ENCODE data around the gene EHD1. TPM values are rescaled to one million over a fixed set of nuclear protein-coding genes. Genes with fewer than 3 reads are reported as not detected.

EHD1 gene
- polyA plus RNA-seq, 3 donors, result 30.3 to 212 (median 48.4) TPM

- Mint-ChIP-seq H3K4me3 (peak overlapping the region; percentile 71 to 76), H3K27me3 (ENCODE audit: low read depth in 3 of 3) (peaks cover 0 to 7% (median 3%) of the 10 kb centered on the region in 3 donors), H3K27ac (peak overlapping the region; percentile 89 to 95 (median 92)), H3K4me1 (peaks cover 83% of the 10 kb centered on the region), H3K9me3 (peaks cover 0 to 5% (median 0%) of the 10 kb centered on the region in 7 donors), H3K36me3 (peaks cover 77 to 85% of the 10 kb centered on the region in 2 donors)
- H3K4me1 ChIP-seq (ENCODE audit: control insufficient read depth in 1 of 2, insufficient read depth in 2 of 2, low read length in 2 of 2), result peaks cover 61 to 85% of the 10 kb centered on the region in 2 donors
- H3K4me3 ChIP-seq (replicated peaks in 1 of 3; ENCODE audit: low read depth in 2 of 3, low read length in 3 of 3), result peak overlapping the region in 1 of 3 experiments; percentile 59
- intact Hi-C loops (cut with micrococcal nuclease), result loop anchor here in 1 of 2 donors (2.0 kb wide), 1 partner anchor 14 kb away; no protein-coding TSS in a partner anchor
- no peak for TF ChIP-seq CTCF (IDR thresholded peaks at IDR 0.05)
- H2AFZ ChIP-seq (ENCODE audit: insufficient read depth, low read depth, low read length, poor library complexity, severe bottlenecking), result no peak overlapping the region
- 19% methylated on average over 17 of the region's 19 CpGs for WGBS (ENCODE audit: insufficient coverage)
- H4K20me1 ChIP-seq (ENCODE audit: insufficient read depth, low read length), result peaks cover 96% of the 10 kb centered on the region
- DNase-seq, result peak; percentile 81 to 96 (median 85)
- peaks cover 85% of the 10 kb centered on the region for H3K79me2 ChIP-seq (ENCODE audit: insufficient read depth, low read length)
- H3K4me2 ChIP-seq (replicated peaks; ENCODE audit: extremely low read depth, low read length, poor library complexity, severe bottlenecking), result peak overlapping the region; percentile 72
- peaks cover 33 to 72% of the 10 kb centered on the region in 2 donors for H3K36me3 ChIP-seq (replicated peaks in 1 of 2; ENCODE audit: control insufficient read depth in 1 of 2, insufficient read depth in 2 of 2, low read length in 2 of 2)
- peak overlapping the region; percentile 53 for H3K9ac ChIP-seq (ENCODE audit: insufficient read depth, low read length, poor library complexity, severe bottlenecking)
- H3K9me3 ChIP-seq (replicated peaks in 1 of 2; ENCODE audit: control insufficient read depth in 1 of 2, insufficient read depth in 1 of 2, low read length in 2 of 2), result no peaks in the 10 kb centered on the region
- no peaks in the 10 kb centered on the region for H3K27me3 ChIP-seq (ENCODE audit: control insufficient read depth in 2 of 2, insufficient read depth in 2 of 2, low read length in 2 of 2)
- H3K27ac ChIP-seq (ENCODE audit: low read depth in 1 of 2, low read length in 2 of 2), result peak overlapping the region; percentile 67 to 83
Measured at GRCh38 chr11:64870176-64870892, 8.1 kb downstream of the EHD1 start.

- H4K20me1 ChIP-seq (ENCODE audit: insufficient read depth, low read length), result peaks cover 96% of the 10 kb centered on the region
Measured at GRCh38 chr11:64869571-64870175, 8.7 kb downstream of the EHD1 start.

More at GRCh38 chr11:64869571-64870175, 8.7 kb downstream of the EHD1 start:
- H3K27me3 ChIP-seq (ENCODE audit: control insufficient read depth in 2 of 2, insufficient read depth in 2 of 2, low read length in 2 of 2), result no peaks in the 10 kb centered on the region
- peak overlapping the region in 1 of 2 donors; percentile 6 for H3K4me3 Mint-ChIP-seq
- peaks cover 0 to 4% (median 3%) of the 10 kb centered on the region in 3 donors for H3K27me3 Mint-ChIP-seq (ENCODE audit: low read depth in 3 of 3)
- peaks cover 83% of the 10 kb centered on the region for H3K4me1 Mint-ChIP-seq
- peak overlapping the region; percentile 72 for H3K4me2 ChIP-seq (replicated peaks; ENCODE audit: extremely low read depth, low read length, poor library complexity, severe bottlenecking)
- peak overlapping the region; percentile 53 for H3K9ac ChIP-seq (ENCODE audit: insufficient read depth, low read length, poor library complexity, severe bottlenecking)
- peaks cover 72 to 80% of the 10 kb centered on the region in 2 donors for H3K36me3 Mint-ChIP-seq
- H3K9me3 ChIP-seq (replicated peaks in 1 of 2; ENCODE audit: control insufficient read depth in 1 of 2, insufficient read depth in 1 of 2, low read length in 2 of 2), result no peaks in the 10 kb centered on the region
- peaks cover 0 to 5% (median 0%) of the 10 kb centered on the region in 7 donors for H3K9me3 Mint-ChIP-seq
- no peak overlapping the region for H2AFZ ChIP-seq (ENCODE audit: insufficient read depth, low read depth, low read length, poor library complexity, severe bottlenecking)
- intact Hi-C loops (cut with micrococcal nuclease), result loop anchor here in 1 of 2 donors (2.0 kb wide), 1 partner anchor 13 kb away; no protein-coding TSS in a partner anchor
- peak overlapping the region in 1 of 3 experiments; percentile 59 for H3K4me3 ChIP-seq (replicated peaks in 1 of 3; ENCODE audit: low read depth in 2 of 3, low read length in 3 of 3)
- peaks cover 61 to 85% of the 10 kb centered on the region in 2 donors for H3K4me1 ChIP-seq (ENCODE audit: control insufficient read depth in 1 of 2, insufficient read depth in 2 of 2, low read length in 2 of 2)
- TF ChIP-seq CTCF (IDR thresholded peaks at IDR 0.05), result no peak
- peaks cover 85% of the 10 kb centered on the region for H3K79me2 ChIP-seq (ENCODE audit: insufficient read depth, low read length)
- peak overlapping the region; percentile 67 to 83 for H3K27ac ChIP-seq (ENCODE audit: low read depth in 1 of 2, low read length in 2 of 2)
- H3K27ac Mint-ChIP-seq, result peak overlapping the region; percentile 89 to 95 (median 92)
- H3K36me3 ChIP-seq (replicated peaks in 1 of 2; ENCODE audit: control insufficient read depth in 1 of 2, insufficient read depth in 2 of 2, low read length in 2 of 2), result peaks cover 33 to 66% of the 10 kb centered on the region in 2 donors
- WGBS (ENCODE audit: insufficient coverage), result 73% methylated on average over 8 of the region's 9 CpGs
- DNase-seq, result no peak

Measured in CD14-positive monocyte (primary cell).